ENCODE results near the gene LDLRAD2.
"Not testable (repeated sequence)": the region's sequence is repeated elsewhere in the genome, so short reads cannot be mapped to it uniquely, and the experiment has no call there.

Gene LDLRAD2

GRCh38 chr1:21823980-21824702 is 12.1 kb downstream of the LDLRAD2 start:
- DNase-seq (ENCODE audit: low spot score), result no peak

DNA sequence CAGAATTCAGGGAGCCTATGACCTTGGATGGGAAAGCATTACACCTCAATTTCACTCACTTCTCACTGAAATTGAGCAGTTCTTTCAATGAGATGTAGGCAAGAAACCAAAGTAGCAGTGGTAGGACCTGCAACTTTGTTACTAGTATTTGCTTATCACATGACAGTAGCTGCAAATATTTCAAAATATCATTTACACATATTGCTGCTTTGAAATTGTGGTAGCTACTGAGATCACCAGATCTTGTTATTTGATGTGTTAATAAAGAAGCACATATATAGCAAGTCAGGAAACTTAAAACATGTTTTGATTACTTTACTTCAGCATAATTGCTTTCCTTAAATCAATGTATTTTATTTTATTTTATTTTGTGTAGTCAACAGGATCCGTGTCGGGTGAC is 12.9 kb downstream of the LDLRAD2 start:
- DNase-seq (ENCODE audit: low spot score), result no peak

- no peak for DNase-seq (ENCODE audit: low spot score)
Measured at GRCh38 chr1:21825393-21825792, 13.3 kb downstream of the LDLRAD2 start.

GRCh38 chr1:21826694-21827093 is 14.6 kb downstream of the LDLRAD2 start:
- not testable (repeated sequence) for DNase-seq (ENCODE audit: low spot score)

DNA sequence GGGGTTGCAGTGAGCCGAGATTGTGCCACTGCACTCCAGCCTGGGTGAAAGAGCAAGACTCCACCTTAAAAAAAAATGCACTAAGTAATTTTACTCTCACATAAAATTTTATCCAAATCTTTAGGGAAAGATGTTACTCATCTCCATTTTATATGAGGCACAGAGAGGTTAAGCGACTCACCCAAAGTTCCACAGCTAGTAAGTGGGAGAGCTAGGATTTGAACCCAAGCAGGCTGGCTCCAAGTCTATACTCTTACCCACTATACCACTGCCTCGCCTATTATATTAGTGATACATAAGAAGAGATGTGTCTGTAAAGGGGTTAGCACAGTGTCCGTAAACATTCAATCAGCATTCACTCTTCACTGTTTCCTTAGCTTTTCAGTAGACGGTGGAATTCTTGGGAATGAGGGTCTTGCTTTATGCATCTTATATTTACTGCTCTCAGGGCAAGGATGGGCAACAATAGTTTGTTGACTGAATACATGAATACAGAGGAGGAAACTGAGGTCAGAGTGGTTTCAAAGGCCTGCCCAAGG is 15.1 kb downstream of the LDLRAD2 start:
- DNase-seq (ENCODE audit: low spot score), result no peak

DNA sequence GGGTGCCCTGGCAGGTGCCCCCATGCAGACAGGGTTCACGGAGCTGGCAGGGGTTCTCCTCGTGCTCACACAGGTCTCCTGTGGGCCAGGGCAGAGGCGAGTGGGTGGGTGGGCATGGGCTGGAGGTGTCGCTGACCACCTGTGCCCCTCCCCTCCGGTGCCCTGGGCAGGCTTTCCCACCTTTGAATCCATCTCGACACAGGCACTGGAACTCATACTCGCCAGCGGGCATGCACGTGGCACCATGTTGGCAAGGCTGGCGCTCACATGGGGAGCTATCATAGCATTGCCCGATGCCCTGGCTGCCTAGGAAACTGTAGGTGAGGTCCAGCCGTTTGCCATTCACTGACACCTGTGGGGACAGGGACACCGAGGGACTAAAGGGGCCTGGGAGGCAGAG is 16.0 kb downstream of the LDLRAD2 start:
- DNase-seq (ENCODE audit: low spot score), result no peak

DNA sequence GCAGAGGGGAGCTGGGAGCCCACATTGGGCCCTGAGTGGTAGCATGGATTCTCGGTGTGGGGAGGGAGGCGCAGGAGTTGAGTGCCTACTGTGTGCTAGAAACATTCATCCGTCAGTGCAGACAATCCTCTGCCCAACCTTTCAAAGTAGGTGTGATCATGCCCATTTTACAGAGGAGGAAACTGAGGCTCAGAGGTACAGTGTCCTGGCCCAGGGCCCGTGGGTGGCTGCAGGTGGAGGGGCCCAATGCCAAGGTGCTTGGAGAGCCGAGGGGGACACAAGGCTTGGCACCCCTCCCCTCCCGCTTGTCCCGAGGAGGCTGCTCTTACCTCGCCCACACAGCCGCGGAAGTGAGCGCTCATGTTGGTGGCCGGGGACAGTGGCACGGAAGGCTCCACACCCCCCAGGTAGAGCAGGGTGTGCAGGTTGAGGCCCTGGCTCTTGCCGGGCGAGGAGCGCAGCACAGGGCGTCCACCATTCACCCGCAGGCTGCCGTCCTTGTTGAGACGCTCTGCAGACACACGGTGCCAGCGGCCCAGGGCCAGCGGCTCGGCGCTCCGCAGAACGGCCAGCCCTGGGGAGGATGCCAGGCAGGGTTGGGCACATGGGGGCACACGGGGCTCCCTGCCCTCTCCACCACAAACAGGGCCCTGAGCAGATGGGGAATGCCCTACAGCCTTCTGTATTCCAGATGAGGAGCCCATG is 16.6 kb downstream of the LDLRAD2 start:
- DNase-seq (ENCODE audit: low spot score), result no peak

GRCh38 chr1:21829294-21829693 is 17.2 kb downstream of the LDLRAD2 start:
- DNase-seq (ENCODE audit: low spot score), result no peak

DNA sequence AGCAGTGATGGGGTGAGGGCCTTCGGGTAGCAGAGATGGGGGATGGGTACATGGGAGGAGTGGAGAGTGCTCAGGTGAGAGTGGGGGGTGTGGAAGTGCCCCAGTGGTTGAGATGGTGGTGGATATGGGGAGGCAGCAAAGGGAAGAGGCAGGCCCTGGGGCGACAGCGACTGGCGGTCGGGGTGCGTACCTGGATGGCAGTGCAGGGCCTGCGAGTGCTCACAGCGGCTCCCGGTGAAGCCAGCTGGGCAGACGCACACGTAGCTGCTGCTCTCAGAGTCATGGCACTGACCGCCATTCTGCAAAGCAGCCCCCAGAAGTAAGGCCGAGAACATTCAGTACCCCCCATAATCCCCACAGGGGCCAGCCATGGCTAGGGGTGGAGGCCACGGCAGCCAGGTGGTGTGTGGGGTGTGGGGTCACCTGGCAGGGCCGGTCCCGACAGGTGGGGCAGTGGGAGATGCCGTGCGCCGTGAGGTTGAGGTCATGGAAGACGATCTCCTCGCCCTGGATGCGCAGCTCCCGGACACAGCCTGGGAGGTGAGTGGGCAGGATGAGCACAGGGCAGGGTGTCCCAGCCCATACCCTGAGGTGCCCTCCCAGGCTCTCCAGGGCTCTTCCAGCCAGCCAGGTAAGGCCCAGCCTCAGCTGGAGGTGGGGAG is 18.9 kb downstream of the LDLRAD2 start:
- no peak for DNase-seq (ENCODE audit: low spot score)

- no peak for DNase-seq (ENCODE audit: low spot score)
Measured at GRCh38 chr1:21831454-21831970, 19.4 kb downstream of the LDLRAD2 start.

DNA sequence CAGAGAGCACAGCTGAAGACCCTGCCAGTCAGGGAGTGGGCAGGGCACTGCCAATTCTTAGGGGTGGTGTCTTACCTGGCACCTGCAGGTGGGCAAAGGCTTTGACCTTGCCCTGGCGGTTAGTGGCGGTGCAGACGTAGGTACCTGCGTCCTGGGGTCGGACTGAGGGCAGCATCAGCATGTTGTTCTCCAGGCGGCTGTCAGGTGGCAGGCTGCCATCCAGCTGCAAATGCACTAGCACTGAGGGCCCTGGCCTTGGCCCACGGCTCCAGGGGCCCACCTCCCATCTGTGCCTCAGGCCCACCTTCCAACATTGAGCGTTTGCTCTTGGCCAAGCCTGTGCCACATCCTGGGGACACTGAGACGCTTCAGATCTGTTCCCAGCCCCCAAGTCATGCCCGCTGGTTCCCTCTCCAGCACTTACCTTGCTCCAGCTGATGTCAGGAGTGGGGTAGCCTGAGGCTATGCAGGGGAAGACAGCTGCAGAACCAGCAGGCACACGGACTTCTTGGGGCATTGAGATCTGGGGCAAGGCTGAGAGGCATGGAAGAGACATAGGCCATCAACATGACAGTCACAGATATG is 21.4 kb downstream of the LDLRAD2 start:
- no peak for DNase-seq (ENCODE audit: low spot score)

- no peak for DNase-seq (ENCODE audit: low spot score)
Measured at GRCh38 chr1:21834094-21834493, 22.0 kb downstream of the LDLRAD2 start.

DNA sequence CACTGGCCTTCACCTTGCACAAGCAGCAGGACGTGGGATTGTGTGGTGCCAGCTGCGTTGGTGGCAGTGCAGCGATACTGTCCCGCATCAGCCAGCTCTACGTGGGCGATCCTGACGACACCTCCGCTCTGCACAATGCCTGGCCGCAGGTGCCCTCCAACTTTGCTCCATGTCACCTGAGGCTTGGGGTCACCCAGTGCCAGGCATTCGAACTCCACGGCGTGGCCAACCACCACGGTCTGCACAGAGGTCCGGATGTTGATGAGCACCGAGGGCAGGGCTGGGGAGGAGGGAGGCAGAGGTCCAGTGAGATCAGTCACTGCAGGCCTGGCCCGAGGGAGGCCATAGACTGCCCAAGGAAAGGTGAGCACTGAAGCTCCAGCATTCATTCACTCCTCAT is 22.6 kb downstream of the LDLRAD2 start:
- no peak for DNase-seq (ENCODE audit: low spot score)

GRCh38 chr1:21836010-21836409 is 23.9 kb downstream of the LDLRAD2 start:
- DNase-seq (ENCODE audit: low spot score), result no peak

GRCh38 chr1:21836729-21837128 is 24.7 kb downstream of the LDLRAD2 start:
- DNase-seq (ENCODE audit: low spot score), result no peak

- DNase-seq (ENCODE audit: low spot score), result no peak
Measured at GRCh38 chr1:21837476-21837875, 25.4 kb downstream of the LDLRAD2 start.

GRCh38 chr1:21838359-21839157 is 26.5 kb downstream of the LDLRAD2 start:
- DNase-seq (ENCODE audit: low spot score), result no peak

DNA sequence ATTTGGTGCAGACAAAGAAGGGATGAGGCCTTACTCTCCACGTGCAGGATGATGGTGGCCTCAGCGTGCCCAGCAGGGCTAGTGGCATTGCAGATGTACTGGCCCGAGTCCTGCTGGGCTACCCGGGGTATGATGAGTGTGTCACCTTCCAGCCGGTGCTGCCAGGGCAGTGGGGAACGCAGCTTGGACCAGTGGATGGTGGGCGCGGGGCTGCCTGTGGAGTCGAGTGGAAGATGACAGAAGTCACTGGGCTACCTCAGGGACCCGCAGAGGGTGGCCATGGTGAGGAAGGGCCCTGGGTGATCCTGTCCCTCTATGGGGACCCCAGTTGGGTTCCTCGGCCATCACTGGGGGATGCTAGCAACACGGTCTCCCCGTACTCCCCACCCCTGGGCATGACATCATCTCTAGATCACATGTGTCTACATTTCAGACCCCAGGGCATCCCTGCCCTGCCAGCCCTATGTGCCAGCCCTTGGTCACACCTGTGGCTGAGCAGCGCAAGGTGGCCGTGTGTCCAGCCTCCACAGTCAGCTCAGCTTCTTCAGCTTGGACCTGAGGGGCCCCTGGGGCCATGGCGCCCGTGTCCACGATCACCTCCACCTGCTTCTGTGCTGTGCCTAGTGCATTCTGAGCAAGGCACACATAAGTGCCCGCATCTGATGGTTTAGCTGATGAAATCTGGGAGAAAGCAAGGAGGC is 27.4 kb downstream of the LDLRAD2 start:
- DNase-seq (ENCODE audit: low spot score), result no peak

- no peak for DNase-seq (ENCODE audit: low spot score)
Measured at GRCh38 chr1:21840981-21841380, 28.9 kb downstream of the LDLRAD2 start.

GRCh38 chr1:21841852-21842466 is 29.9 kb downstream of the LDLRAD2 start:
- DNase-seq (ENCODE audit: low spot score), result no peak
